Fibroblast of skin of right biceps (primary cell): ENCODE results near the gene UBE2L6.

Experiments used
- DNase-seq: peaks from one replicate; pipeline ENCODE4 v3.0.0-alpha.2; 2013

The UBE2L6 gene

DNA sequence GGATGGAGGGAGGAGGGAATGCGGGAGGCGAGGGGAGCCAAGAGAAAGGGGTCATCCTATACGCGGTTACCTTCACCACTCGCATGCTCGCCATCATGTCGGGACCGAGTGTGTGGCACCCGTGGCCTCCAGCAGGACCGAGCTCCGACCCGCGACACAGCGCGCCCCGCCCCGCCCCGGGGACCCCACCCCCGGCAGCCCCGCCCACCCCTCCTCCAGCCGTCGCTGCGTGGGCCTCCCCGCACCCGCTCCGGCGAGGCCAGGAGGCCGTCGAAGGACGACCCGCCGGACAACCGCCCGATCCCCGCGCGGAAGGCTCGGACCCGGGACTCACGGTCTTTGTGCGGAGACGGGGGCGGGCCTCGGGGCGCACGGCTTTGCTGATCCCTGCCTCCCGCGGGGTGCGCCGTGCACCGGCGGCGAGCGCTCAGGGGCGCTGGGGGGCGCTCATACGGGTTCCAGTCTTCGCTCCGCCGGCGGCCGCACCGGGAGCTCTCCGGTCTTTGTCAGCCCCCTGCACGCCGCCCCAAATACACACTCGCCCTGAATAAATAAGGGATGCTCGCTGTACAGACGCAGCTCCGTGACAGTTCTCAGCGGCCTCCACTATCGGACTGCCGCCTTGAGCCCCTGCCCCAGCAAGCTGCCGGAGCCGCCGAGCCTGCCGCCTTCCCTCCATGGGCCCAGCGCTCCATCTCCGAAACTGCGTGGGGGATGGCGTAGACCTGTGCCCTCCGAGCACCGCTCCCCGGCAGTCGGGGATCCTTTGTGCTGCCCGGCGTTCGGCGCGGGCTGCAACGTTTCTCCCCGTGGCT is at the start of gene UBE2L6:
Gene UBE2L6, minus strand, starts transcription at position 158 of the 815 bp plus-strand sequence. Its CDS starts 61 bp downstream, at position 97.
- peak; percentile 40 for DNase-seq

DNA sequence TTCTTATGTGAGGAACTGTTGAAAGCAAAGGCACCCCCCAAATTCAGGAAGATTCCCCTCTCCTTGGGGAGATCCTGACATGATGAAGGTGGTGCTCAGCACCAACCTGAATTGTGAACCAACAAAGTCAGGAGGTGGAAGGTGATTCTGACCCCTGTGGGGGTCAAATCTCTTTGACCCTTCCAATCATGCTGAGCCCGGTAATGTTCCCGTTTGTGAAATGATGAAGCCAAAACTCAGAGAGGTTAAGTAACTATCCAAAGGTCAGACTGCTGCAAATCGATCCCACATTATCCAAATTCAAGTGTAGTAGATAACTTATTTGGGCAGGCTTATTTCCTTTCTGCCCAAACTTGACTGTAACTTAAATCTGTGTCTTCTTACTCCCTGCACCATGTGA is 49.1 kb upstream of the UBE2L6 start:
- no peak for DNase-seq

DNA sequence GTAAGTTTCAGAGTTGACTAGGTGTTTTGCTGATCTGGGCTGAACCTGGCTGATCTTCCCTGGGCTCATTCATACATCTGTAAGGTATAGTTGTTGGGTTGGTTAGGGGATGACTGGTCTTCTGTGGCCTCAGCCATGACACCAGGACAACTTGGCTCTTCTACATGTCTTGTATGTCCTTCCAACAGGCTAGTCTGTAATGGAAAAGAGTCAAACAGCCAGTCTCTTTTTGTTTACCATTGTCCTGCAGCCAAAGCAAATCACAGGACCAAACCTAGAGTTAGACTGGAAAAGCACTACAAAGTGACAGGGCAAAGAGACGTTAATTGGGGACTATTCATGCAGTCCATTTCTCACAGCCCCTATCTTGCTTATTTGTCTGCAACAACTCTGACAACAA is 47.8 kb upstream of the UBE2L6 start:
- DNase-seq, result no peak

DNA sequence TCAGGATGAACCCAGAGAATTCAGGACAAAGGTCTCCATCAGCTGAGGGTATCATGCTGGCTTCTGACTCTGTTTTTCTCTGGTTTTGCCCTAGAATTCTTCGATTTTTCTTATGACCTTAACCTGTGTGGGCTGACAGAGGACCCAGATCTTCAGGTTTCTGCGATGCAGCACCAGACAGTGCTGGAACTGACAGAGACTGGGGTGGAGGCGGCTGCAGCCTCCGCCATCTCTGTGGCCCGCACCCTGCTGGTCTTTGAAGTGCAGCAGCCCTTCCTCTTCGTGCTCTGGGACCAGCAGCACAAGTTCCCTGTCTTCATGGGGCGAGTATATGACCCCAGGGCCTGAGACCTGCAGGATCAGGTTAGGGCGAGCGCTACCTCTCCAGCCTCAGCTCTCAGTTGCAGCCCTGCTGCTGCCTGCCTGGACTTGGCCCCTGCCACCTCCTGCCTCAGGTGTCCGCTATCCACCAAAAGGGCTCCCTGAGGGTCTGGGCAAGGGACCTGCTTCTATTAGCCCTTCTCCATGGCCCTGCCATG is 46.8 kb upstream of the UBE2L6 start:
- DNase-seq, result no peak

DNA sequence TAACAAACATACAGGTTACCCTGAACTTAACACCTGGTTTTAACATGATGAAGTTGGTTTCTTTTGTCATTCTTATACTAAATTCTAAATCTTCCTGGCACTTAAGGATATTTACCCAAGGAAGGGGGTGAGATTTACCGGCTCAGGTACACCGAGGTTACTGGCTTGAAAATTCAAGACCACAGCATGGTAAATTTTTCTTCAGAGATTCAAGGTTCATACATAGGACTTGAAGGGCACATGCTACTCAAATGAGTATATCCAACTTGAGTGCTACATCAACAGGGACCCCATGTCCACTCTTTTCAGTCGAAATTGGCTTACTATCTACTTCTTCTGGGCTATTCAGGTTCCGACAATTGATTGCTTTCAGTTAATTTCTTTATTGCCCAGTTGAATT is 42.7 kb upstream of the UBE2L6 start:
- DNase-seq, result no peak

DNA sequence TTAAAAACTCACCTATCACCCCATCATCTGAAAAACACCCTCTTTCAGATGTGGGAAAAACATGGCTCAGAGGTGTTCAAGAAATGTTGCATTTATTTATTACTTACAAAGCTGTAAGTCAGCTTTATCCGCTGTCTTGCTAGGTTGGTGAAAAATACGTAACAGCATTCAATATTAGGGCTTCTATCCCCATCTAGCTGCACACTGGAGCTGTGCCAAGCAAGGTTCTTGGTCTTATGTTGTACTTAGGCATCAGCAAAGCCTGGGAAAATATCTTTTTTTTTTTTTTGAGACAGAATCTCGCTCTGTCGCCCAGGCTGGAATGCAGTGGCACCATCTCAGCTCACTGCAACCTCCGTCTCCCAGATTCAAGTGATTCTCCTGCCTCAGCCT is 37.6 kb upstream of the UBE2L6 start:
- DNase-seq, result no peak

DNA sequence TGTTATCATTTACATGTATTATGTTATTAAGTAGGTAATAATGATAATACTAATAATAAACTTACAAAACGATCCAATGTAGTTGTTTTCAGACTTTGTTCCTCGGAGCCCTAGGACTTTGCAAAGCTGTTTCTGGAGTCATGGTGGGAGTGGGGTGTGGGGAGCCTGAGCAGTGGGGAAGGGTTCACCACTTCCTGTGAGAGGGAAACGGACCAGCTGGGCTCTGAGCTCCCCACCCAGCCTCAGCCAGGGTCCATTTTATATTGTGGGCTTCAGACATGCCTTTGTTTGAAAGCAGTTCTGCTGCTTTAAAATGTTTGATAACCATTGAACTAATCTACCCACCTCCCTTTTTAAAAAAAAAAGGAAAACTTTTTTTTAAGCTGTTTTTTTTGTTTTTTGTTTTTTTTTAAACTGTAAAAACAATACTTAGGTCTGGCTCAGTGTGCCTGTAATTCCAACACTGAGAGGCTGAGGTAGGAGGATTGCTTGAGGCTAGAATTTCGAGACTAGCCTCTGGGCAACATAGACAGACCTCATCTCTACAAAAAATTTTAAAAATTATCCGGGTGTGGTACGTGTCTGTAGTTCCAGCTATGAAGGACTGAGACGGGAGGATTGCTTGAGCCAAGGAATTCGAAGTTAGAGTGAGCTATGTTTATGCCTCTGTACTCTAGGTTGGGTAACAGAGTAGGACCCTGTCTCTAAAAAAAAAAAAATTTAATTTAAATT is 37.0 kb upstream of the UBE2L6 start:
- DNase-seq, result no peak

DNA sequence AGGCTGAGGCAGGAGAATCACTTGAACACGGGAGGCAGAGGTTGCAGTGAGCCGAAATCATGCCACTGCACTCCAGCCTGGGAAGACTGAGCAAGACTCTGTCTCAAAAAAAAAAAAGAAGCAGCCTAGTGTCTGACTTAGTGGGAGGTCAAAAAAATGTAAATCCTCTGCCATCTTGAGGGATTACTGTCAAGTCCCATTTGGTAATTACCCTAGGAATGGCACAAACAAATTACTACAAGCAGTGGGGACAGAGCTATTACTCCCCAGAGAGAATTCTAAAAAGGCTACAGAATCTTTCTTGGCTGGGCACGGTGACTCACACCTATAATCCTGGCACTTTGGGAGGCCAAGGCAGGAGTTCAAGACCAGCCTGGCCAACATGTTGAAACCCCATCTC is 33.8 kb upstream of the UBE2L6 start:
- DNase-seq, result no peak

DNA sequence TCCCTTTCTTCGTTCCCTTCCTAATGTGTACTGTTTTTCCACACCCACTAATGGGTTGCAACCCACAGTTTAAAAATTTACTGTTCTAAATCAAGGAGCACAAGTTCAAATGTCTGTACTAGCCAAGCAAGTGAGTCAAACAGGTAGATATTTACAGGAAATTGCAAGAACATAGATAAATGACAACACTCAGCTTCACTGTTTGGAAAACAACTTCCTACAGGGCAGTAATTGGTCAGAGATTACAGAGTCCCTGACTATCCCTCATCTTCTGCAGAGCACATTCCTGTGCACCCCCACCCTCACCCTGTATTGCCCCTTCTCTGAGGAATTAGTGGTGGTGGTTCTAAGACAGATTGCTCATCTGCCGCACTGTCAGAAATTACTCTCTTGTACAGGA is 31.9 kb upstream of the UBE2L6 start:
- DNase-seq, result no peak

DNA sequence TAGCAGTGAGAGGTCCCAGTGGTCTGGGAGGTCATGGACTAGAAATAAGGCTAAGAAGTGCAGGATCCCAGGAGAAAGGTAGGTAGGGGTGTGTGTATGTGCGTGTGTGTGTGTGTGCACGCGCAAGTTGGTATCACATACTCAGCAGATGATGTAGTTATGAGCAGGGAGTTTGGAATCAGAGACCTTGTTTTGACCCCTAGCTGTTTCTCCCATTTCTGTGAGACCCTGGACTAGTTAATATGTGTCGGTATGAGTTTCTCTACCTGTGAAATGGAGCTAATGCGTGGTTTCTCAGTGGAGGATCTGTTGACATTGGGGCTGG is 31.3 kb upstream of the UBE2L6 start:
- DNase-seq, result peak; percentile 78

DNA sequence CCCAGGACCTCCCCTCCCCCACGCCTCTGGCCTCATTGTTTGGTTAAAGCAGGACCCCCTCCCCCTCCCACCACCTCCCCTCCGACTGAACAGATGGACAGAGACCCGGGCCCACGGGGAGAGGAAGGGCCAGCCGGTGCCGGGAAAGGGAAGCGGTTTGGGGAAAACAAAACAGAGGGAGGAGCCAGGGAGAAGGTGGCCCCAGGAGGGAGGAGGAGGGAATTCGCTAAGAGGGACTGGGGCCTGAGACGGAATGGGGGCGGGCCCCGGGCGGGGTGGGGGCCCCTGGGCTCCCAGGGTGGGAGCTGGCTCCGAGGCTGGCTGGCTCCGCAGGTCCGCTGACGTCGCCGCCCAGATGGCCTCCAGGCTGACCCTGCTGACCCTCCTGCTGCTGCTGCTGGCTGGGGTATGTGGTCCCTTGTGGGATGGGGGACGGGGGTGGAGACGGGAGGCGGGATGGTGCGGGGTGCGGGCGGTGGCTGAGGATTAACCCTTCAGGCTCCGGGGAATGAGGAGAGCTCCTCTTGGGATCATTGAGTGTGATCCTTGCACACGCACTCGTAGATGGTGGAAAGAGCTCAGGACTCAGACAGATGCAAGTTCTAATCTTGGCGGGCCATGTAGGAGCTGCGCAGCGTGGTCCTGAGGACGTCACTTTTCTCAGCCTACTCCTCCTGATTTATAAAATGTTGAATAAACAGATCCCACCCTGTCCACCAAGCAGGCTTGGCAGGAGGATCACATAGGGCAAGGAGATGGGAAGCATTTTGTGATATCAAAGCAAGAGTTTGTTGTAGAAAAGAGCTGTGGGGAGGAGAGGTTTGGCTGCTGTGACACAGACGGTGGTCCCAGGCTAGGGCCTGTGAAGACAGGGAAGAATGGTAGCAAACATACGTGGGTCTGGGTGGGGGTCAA is 30.7 kb upstream of the UBE2L6 start:
- DNase-seq, result peak; percentile 72

DNA sequence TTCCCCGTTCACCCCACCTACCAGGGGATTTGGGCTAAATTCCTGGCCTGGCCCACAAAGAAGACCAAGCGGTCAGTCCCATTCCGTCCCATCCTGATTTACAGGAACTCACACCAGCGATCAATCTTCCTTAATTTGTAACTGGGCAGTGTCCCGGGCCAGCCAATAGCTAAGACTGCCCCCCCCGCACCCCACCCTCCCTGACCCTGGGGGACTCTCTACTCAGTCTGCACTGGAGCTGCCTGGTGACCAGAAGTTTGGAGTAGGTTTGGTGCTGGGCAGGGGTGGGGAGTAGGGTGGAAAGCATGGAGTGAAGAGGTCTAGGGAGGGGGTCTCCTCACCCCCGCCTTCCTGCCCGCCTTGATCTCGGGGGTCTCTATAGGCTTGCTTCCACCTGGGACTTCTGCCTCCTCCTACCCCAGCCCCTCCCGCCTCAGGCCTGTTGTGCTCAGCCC is 30.0 kb upstream of the UBE2L6 start, which contains the start of gene SERPING1:
Gene SERPING1, plus strand, starts transcription at position 225 of the 455 bp plus-strand sequence. CDS start 586 bp downstream, outside the sequence.
- no peak for DNase-seq

DNA sequence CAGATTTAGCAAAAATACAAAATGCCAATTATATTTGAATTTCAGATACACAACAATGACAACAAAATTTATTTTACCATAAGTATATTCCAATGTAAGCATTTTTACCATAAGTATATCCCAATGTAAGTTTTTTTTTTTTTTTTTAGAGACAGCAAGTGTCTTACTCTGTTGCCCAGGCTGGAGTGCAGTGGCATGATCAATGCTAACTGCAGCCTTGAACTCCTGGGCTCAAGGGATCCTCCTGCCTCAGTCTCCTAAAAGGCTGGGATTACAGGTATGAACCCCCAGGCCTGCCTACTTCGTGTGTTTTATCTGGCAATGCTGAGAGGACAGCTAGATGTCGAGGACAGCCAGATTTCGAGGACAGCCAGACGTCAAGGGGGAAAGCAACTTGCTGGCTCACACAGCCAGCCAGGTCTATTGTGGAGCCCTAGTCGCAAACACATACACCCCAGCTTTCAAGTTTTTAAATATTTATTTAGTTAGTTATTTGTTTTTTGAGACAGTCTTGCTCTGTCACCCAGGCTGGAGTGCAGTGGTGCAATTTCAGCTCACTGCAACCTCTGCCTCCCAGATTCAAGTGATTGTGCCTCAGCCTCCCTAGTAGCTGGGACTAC is 28.9 kb upstream of the UBE2L6 start:
- DNase-seq, result no peak

DNA sequence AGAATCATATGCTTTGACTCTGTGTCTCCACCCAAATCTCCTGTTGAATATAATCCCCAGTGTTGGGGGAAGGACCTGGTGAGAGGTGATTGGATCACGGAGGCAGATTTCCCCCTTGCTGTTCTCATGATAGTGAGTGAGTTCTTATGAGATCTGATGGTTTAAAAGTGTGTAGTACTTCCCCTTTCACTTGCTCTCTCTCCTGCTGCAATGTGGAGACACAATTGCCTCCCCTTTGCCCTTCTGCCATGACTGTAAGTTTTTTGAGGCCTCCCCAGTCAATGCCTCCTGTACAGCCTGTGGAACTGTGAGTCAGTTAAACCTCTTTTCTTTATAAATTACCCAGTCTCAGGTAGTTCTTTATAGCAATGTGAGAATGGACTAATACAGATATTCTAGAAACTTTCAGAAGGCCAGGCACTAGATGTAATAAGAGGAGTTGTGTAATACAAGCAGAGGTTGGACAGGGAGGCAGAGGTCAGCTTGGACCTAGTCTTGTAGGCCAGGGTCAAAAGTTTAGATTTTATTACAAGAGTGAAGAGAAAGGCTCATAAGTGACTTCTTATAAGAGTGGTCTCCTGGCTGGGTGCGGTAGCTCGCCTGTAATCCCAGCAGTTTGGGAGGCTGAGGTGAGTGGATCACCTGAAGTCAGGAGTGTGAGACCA is 20.7 kb upstream of the UBE2L6 start:
- DNase-seq, result no peak

DNA sequence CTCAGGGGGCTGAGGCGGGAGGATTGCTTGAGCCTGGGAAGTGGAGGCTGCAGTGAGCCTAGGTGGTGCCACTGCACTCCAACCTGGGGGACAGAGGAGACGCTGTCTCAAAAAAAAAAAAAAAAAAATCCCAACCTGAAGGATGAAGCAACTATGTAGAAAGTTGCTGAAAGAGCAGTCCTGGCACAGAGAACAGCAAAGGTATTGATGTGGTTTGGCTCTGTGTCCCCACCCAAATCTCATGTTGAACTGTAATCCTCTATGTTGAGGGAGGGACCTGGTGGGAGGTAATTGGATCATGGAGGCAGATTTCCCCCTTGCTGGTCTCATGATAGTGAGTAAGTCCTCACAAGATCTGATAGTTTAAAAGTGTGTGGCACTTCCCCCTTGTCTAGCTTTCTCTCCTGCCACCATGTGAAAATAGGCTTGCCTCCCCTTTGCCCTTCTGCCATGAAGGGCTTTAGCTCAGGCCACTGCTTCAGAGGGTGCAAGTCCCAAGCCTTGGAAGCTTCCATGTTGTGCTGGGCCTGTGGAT is 19.3 kb upstream of the UBE2L6 start:
- DNase-seq, result no peak

DNA sequence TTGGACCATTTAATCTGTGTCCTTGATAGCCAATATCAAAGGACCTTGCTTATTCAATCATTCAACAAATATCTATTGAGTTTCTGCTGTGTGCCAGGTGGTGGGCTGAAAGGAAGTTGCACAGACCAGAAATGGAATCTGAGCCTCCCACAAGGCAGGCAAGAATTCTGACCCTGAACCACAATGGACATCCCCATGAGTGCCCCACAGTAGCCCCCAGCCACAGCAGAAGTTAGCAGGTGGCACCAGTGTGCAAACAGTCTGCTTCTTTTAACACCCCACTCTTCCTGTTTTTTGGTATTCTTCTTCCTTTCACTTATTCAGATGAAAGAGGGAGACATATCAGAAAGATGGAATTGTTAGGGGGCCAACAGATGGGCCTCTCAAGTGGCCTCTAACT is 17.8 kb upstream of the UBE2L6 start:
- DNase-seq, result no peak

DNA sequence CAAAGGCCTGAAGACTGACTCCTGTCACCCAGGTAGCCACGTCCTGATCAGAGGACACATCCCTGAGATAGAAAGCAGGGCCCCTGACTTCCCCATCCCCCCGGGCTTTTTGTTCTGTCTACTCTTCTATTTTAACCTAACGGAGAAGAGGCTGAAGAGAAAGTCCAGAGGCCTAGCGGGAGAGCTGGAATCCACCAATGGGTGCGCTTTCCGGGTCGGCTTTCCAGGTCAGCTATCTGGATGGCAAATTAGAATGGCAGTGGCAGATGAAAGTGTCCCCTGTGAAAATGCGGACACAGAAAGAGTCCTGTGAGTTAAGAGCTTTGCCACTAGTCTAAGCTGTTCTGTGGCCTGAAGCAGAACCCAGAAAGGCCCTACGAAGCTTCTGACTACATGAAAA is 16.9 kb upstream of the UBE2L6 start:
- DNase-seq, result no peak

DNA sequence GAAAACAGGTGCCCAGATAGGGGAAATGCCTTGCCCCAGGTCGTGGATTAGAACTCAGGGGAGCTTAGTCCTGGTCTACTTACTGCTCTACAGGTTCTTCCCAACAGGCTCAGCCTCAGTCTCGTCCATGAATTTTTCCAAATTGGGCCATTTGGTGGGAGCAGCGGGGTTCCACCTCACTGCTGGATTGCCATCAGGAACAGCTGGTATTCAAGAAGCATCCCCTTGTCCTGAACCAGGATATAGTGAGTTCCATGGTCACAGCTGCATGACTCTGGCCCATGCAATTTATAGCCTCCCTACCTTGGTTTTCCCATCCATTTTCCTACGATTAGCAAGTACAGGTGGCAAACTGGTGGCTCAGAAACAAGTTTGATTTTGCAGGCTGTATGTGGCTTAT is 6.6 kb upstream of the UBE2L6 start:
- DNase-seq, result no peak

DNA sequence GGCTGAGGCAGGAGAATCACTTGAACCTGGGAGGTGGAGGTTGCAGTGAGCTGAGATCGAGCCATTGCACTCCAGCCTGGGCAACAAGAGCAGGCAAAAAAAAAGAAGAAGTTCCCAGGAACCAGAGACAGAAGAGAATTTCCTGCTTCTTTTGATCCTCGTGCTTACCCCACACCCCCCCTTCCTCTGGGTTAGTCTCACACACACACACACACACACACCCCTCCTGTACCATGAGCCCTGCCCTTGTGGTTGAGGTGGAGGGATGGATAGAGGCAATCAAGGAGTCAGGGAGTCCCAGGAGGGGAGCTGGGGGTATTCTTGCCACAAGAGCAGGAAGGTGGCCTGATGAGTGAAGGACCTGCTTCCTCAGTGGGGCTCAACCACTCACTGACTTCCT is 4.1 kb upstream of the UBE2L6 start:
- no peak for DNase-seq

DNA sequence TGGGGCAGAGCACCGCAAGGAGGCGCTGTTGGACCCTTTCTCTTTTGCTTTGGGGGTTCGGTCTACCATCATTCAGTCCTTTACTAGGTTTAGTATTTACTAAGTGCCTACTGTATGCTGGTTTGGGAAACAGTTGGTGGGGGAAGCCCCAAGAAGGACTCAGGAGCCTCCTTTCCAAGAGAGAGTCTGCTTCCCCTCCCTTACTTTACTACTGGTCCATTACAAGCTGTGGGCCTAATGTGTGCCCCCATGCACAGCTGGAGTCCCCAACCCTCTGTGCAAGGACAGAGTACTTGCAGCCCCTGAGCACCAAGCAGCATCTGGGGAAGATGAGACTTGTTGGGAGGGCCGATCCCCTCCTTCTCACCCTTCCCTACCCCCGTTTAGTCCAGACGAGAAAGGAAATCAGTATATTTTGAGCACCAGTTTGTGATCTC is 876 bp upstream of the UBE2L6 start:
- DNase-seq, result peak; percentile 74

DNA sequence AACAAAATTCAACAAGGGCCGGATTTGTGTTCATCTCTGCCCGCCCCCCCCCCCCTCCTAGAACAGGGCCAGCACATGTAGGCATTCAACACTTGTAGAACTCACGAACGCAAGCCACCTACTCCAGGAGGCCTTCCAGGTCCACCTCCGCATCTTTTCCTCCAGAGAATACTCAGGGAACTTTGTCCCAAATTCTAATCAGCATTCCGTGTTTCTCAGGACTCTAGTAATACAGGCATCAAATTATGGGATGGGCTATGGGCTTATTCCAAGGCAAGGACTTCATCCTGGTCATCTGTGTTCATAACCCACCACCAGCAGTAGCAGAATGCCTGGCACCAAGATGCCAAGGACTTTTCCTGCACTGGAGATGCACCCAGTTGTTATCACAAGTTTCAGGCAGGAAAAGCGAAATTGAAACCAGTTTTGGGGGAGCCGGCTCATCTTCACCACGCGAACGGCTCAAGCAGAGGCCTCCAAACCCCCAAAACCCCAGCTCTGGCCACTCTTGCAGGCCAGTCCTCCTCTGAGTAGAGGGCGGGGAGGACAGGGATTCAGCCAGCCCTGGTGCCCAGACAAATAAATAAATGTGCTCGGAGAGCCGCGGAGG is 462 bp downstream of the UBE2L6 start:
- no peak for DNase-seq
